ENCODE results near the gene PDE8B. TPM values are rescaled to one million over a fixed set of nuclear protein-coding genes. Genes with fewer than 3 reads are reported as not detected.

The PDE8B gene
- total RNA-seq, 4 donors from 2014 or later, result 1.1 to 3.9 (median 1.5) TPM

DNA sequence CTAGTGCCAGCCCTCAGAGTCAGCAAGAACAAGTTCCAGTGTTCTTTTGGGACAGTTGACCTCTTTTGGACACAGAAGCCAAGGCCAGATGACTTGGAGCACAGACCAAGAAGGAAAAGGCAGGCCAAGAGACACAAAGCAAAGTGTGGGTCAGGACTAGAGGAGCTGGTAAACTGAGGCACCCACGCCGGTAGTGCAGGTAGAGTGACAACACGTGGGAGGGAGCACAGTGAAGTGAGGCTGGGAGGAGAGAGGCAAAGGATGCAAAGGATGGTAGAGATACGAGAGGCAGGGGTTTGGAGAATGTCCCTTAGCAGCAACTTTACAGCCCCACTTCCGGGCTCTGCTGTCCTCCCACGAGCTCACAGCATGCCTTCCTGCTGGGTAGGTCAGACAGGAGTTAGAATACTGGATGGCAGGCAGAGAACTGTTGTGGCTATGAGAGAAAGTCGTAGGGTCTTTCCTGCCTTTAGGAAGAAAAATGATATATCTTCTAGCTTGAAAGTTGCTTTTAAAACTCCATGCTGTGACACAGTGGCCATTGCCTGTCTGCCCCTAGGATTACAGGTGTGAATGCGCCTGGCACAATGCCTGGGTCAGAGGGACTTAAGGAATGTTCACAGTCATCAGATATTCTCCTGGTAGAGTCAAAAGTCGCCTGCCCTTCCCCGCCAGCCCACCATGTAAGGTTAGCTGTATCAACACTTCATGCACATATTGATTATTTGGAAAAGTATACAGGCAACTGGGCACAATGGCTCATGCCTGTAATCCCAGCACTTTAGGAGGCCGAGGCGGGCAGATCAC lies 97.9 kb downstream of the PDE8B start:
- H3K4me1 ChIP-seq, result no peaks in the 10 kb centered on the region
- no peak overlapping the region for H3K27ac ChIP-seq
- 82% methylated on average over 12 of the region's 12 CpGs for WGBS
- no peak for DNase-seq (ENCODE audit: low spot score in 2 of 2)
- H3K36me3 ChIP-seq, result no peaks in the 10 kb centered on the region
- no peaks in the 10 kb centered on the region for H3K9me3 ChIP-seq
- no peak for TF ChIP-seq EP300 (IDR thresholded peaks at IDR 0.05)
- H3K27me3 ChIP-seq, result no peaks in the 10 kb centered on the region
- H3K4me3 ChIP-seq, result no peak overlapping the region

DNA sequence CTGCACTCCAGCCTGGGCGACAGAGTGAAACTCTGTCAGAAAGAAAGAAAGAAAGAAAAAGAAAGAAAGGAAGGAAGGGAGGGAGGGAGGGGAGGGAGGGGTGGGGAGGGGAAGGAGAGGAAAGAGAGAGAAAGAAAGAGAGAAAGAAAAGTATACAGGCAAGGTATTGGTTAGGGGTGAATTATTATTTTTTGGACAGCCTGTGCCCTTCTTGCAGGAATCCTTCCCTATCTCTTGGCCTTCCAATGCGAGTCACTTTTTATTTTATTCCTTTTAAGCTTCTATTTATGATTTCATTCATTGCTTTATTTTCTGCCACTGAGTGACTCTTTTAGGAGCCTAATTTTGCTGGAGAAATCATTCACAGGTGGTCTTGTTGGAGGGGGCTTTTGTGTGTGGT lies 98.7 kb downstream of the PDE8B start:
- no peaks in the 10 kb centered on the region for H3K4me1 ChIP-seq
- H3K36me3 ChIP-seq, result no peaks in the 10 kb centered on the region

DNA sequence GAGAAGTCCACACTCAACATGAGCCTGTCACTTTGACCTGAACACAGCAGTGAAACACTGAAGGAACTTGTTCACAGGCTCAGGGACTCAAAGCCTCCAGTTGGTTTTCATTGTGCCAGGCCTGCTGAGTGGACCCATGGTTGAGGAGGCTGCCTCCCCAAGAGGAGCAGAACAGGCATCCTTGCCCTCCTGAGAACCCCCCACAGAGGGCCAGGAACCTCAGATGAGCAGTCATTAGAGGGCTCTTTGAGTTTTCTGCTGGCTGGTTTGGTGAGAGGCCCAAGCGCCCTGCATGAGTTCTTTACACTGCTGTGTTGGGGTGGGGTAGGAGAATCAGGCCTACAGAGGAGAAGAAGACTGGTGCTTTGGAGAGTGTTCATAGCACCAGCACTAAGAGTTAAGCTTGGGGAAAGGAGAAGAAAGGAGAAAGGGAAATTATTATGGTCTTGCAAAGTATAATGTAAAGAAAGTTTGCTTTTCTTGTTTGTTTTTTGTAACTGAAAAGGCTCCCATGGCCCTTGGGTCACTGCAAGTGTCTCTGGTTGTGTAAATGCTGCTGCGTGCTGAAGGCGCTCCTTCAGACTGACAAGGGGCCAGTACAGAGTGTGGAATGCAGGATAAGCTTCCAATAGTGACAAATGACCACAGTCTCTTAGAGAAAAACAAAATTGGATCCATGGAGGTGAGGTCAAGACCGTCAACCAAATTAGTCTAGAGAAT lies 100.2 kb downstream of the PDE8B start:
- no peak overlapping the region for H3K4me3 ChIP-seq
- 90% methylated on average over 4 of the region's 4 CpGs for WGBS
- H3K36me3 ChIP-seq, result no peaks in the 10 kb centered on the region
- no peak overlapping the region for H3K27ac ChIP-seq
- no peaks in the 10 kb centered on the region for H3K4me1 ChIP-seq
- H3K9me3 ChIP-seq, result no peaks in the 10 kb centered on the region
- TF ChIP-seq POLR2A (IDR thresholded peaks at IDR 0.05) (no peak), POLR2AphosphoS5 (IDR thresholded peaks at IDR 0.05) (no peak), EP300 (IDR thresholded peaks at IDR 0.05) (no peak)
- TF ChIP-seq, protein P1, sequence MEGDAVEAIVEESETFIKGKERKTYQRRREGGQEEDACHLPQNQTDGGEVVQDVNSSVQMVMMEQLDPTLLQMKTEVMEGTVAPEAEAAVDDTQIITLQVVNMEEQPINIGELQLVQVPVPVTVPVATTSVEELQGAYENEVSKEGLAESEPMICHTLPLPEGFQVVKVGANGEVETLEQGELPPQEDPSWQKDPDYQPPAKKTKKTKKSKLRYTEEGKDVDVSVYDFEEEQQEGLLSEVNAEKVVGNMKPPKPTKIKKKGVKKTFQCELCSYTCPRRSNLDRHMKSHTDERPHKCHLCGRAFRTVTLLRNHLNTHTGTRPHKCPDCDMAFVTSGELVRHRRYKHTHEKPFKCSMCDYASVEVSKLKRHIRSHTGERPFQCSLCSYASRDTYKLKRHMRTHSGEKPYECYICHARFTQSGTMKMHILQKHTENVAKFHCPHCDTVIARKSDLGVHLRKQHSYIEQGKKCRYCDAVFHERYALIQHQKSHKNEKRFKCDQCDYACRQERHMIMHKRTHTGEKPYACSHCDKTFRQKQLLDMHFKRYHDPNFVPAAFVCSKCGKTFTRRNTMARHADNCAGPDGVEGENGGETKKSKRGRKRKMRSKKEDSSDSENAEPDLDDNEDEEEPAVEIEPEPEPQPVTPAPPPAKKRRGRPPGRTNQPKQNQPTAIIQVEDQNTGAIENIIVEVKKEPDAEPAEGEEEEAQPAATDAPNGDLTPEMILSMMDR (IDR thresholded peaks at IDR 0.05), result no peak
- DNase-seq (ENCODE audit: low spot score in 2 of 2), result no peak
- H3K27me3 ChIP-seq, result no peaks in the 10 kb centered on the region

More for the DNA sequence above, 98.7 kb downstream of the PDE8B start:
- Histone ChIP-seq H3K27me3 (no peaks in the 10 kb centered on the region), H3K9me3 (no peaks in the 10 kb centered on the region), H3K27ac (no peak overlapping the region), H3K4me3 (no peak overlapping the region)
- no peak for TF ChIP-seq EP300 (IDR thresholded peaks at IDR 0.05)
- no peak for TF ChIP-seq POLR2AphosphoS5 (IDR thresholded peaks at IDR 0.05)
- TF ChIP-seq POLR2A (IDR thresholded peaks at IDR 0.05), result no peak
- TF ChIP-seq, protein P1 (IDR thresholded peaks at IDR 0.05), result no peak
- 95% methylated on average over 2 of the region's 2 CpGs for WGBS
- DNase-seq (ENCODE audit: low spot score in 2 of 2), result no peak

DNA sequence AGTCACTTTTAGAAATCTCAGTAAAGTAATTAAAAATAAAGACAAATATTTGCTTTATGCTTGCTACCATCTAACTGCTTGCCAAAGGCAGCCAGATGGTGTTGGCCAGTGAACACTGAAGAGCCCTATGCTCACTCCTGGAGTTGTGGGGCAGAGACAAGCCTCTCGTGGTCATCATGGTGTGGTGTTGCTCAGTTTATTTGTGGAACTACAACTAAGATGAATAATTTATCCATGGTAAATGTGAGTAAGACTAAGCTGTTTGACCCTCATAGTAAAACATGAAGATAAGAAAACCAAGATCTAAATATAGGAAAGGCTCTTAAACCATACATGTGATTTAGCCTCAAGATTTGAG lies 100.7 kb downstream of the PDE8B start:
- H3K27ac ChIP-seq, result no peak overlapping the region
- H3K36me3 ChIP-seq, result no peaks in the 10 kb centered on the region
- TF ChIP-seq POLR2A (IDR thresholded peaks at IDR 0.05), result no peak
- no peak for TF ChIP-seq EP300 (IDR thresholded peaks at IDR 0.05)
- TF ChIP-seq, protein P1 (IDR thresholded peaks at IDR 0.05), result no peak
- TF ChIP-seq POLR2AphosphoS5 (IDR thresholded peaks at IDR 0.05), result no peak
- no peaks in the 10 kb centered on the region for H3K27me3 ChIP-seq
- H3K4me1 ChIP-seq, result no peaks in the 10 kb centered on the region
- DNase-seq (ENCODE audit: low spot score in 2 of 2), result no peak
- no peak overlapping the region for H3K4me3 ChIP-seq
- no peaks in the 10 kb centered on the region for H3K9me3 ChIP-seq
- 84% methylated on average over 1 of the region's 1 CpG for WGBS

DNA sequence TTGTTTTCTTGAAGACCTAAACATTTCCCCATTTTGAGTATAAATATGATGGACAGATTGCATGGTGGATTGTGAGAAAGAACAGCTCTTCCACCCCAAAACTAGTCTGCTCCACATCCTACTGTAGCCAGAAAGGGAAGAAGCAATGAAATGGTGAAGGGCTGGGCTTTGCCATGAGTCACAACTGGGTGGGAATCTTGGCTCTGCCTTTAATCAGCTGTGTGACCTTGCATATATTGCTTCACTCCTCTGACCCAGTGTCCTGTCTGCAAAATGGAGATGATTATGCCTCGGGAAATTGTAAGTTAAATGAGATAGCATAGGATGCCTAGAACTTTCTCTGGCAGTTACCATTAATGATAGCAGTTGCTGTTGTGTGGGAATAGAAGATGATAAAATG lies 101.9 kb downstream of the PDE8B start:
- no peaks in the 10 kb centered on the region for H3K4me1 ChIP-seq

More for the DNA sequence above, 101.9 kb downstream of the PDE8B start:
- Histone ChIP-seq H3K27ac (no peak overlapping the region), H3K9me3 (no peaks in the 10 kb centered on the region), H3K36me3 (no peaks in the 10 kb centered on the region), H3K4me3 (no peak overlapping the region), H3K27me3 (no peaks in the 10 kb centered on the region)
- no peak for DNase-seq (ENCODE audit: low spot score in 2 of 2)
- no peak for TF ChIP-seq POLR2AphosphoS5 (IDR thresholded peaks at IDR 0.05)
- TF ChIP-seq POLR2A (IDR thresholded peaks at IDR 0.05), result no peak
- TF ChIP-seq, protein P1 (IDR thresholded peaks at IDR 0.05), result no peak
- no peak for TF ChIP-seq EP300 (IDR thresholded peaks at IDR 0.05)
- 53% methylated on average over 1 of the region's 1 CpG for WGBS

Data from suprapubic skin (tissue), 4 donors.